OCI-LY7 (cell line): ENCODE results near the gene INTS7. TPM values are rescaled to one million over a fixed set of nuclear protein-coding genes. Genes with fewer than 3 reads are reported as not detected.

ENCODE experiments used
- BruUV-seq: library from RNA; stranded (reverse); fragments of 400-500 nt; replicated peaks from 2 replicates; lab custom pipeline; 2021; lab: Mats Ljungman, UMichigan
- CTCF ChIA-PET: fragments of 300-600 bp; sonication (Branson Sonifier 250); formaldehyde crosslinking; loops from one replicate; lab custom pipeline; 2022; ENCODE audit warnings: antibody characterized with exemption; ENCODE audit not compliant: unreplicated experiment; lab: Charles Lee
- POLR2A ChIA-PET: fragments of 300-600 bp; sonication (Branson Sonifier 250); formaldehyde crosslinking; loops from one replicate; lab custom pipeline; 2022; ENCODE audit warnings: antibody characterized with exemption; lab: Charles Lee
- DNase-seq: peaks from one replicate; pipeline ENCODE4 v3.0.0-alpha.2; 2015; ENCODE audit warnings: low spot score
- H2AFZ ChIP-seq: fragments of 200-600 bp; sonication (generic), shearing (Covaris generic); 2 replicates; pipeline ENCODE4 v1.6.1; 2014; ENCODE audit warnings: mild to moderate bottlenecking, antibody characterized with exemption, low read length, moderate library complexity
- H3K27ac ChIP-seq: fragments of 200-600 bp; sonication (generic); 2 replicates; pipeline ENCODE4 v1.5.1; 2014; ENCODE audit warnings: mixed run types, low read depth, mild to moderate bottlenecking, moderate library complexity, low read length, inconsistent platforms; ENCODE audit not compliant: poor library complexity, severe bottlenecking
- H3K36me3 ChIP-seq: fragments of 200-600 bp; sonication (generic); 2 replicates; pipeline ENCODE4 v1.6.1; 2014; ENCODE audit warnings: mild to moderate bottlenecking, antibody characterized with exemption, low read length, moderate library complexity, mixed read lengths; ENCODE audit not compliant: insufficient read depth
- H3K4me1 ChIP-seq: fragments of 200-600 bp; sonication (generic); 2 replicates; pipeline ENCODE4 v1.5.1; 2014; ENCODE audit warnings: mild to moderate bottlenecking, low read length; ENCODE audit not compliant: insufficient read depth, poor library complexity, severe bottlenecking
- H3K4me2 ChIP-seq: fragments of 200-600 bp; sonication (generic); 2 replicates; pipeline ENCODE4 v1.6.1; 2014; ENCODE audit warnings: mild to moderate bottlenecking, low read length
- H3K4me3 ChIP-seq: fragments of 200-600 bp; sonication (generic); 2 replicates; pipeline ENCODE4 v1.5.1; 2014; ENCODE audit warnings: mild to moderate bottlenecking, low read depth, low read length; ENCODE audit not compliant: poor library complexity, severe bottlenecking
- H3K79me2 ChIP-seq: fragments of 200-600 bp; sonication (generic); 2 replicates; pipeline ENCODE4 v1.6.1; 2016; ENCODE audit warnings: low read depth, mild to moderate bottlenecking, low read length, moderate library complexity, mixed read lengths; ENCODE audit not compliant: insufficient read depth
- H3K9me2 ChIP-seq: fragments of 200-600 bp; sonication (generic); 2 replicates; pipeline ENCODE4 v1.6.1; 2016; ENCODE audit warnings: mild to moderate bottlenecking, low read length, mixed read lengths; ENCODE audit not compliant: insufficient read depth
- H3K9me3 ChIP-seq: fragments of 200-600 bp; sonication (generic); 2 replicates; pipeline ENCODE4 v1.6.1; 2014; ENCODE audit warnings: mild to moderate bottlenecking, mixed run types, low read length, mixed read lengths
- H4K20me1 ChIP-seq: fragments of 200-600 bp; sonication (generic); 2 replicates; pipeline ENCODE4 v1.6.1; 2014; ENCODE audit warnings: mild to moderate bottlenecking, antibody characterized with exemption, low read length, moderate library complexity, mixed read lengths; ENCODE audit not compliant: insufficient read depth
- EZH2phosphoT487 ChIP-seq: fragments of 200-600 bp; sonication (generic); IDR thresholded peaks from 2 replicates; pipeline ENCODE4 v1.6.1; 2018; ENCODE audit warnings: low read depth, borderline replicate concordance, mild to moderate bottlenecking, mixed run types, antibody characterized with exemption, low read length, moderate library complexity, mixed read lengths
- intact Hi-C: fragments of 100-400 bp; cut with micrococcal nuclease; formaldehyde crosslinking; loops from one replicate; pipeline ENCODE4 v1.10.0; 2022; ENCODE audit not compliant: unreplicated experiment
- total RNA-seq, 2 experiments: library from RNA; depleted of rRNA in 1 of 2; stranded (reverse); fragments of >200 nt in 1 of 2; shearing (Covaris generic) in 1 of 2; gene quantifications; 2 replicates each; pipeline ENCODE4 v1.2.3, GENCODE V29; 2014 to 2022
- TF ChIP-seq, protein P1 (sequence below): fragments of 200-600 bp; sonication (generic); conservative IDR thresholded peaks from 2 replicates; pipeline ENCODE4 v1.5.1; 2014; ENCODE audit warnings: mild to moderate bottlenecking, antibody characterized with exemption, low read length, moderate library complexity, mixed read lengths

INTS7 gene
- total RNA-seq, 2 experiments from 2014 or later, result 17.8 to 25.8 TPM

DNA sequence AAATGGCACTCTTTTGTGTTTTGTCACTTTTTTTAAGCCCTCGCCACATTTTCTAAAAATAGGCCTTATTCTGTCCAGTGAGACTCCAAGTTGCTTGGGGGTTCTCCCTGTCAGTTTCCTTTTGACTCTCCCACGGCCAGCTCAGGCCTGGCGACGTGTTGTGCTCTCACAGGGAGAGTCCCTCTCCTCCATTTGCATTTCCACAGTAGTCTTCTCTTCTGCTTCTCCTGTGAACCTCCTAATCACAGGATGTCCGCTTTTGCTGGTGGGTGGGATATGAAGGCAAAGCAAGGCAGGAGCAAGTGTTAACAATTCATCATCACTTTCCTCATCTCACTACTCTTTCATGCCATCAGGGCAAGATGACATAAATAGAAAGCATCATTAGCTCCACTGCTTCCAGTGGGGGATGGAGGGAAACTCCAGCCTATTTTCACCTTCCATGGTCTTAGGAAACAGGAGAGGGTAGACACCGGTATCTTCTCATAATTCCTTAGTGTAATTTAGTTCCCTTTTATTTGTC, 99.8 kb downstream of the INTS7 start:
- DNase-seq, result no peak
- peaks cover 19% of the 10 kb centered on the region for H3K4me1 ChIP-seq
- TF ChIP-seq EZH2phosphoT487, result no peak
- TF ChIP-seq, protein P1, sequence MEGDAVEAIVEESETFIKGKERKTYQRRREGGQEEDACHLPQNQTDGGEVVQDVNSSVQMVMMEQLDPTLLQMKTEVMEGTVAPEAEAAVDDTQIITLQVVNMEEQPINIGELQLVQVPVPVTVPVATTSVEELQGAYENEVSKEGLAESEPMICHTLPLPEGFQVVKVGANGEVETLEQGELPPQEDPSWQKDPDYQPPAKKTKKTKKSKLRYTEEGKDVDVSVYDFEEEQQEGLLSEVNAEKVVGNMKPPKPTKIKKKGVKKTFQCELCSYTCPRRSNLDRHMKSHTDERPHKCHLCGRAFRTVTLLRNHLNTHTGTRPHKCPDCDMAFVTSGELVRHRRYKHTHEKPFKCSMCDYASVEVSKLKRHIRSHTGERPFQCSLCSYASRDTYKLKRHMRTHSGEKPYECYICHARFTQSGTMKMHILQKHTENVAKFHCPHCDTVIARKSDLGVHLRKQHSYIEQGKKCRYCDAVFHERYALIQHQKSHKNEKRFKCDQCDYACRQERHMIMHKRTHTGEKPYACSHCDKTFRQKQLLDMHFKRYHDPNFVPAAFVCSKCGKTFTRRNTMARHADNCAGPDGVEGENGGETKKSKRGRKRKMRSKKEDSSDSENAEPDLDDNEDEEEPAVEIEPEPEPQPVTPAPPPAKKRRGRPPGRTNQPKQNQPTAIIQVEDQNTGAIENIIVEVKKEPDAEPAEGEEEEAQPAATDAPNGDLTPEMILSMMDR, result no peak
- H3K79me2 ChIP-seq, result no peaks in the 10 kb centered on the region
- CTCF ChIA-PET, result no interaction called here
- no peak overlapping the region for H2AFZ ChIP-seq
- no peak overlapping the region for H3K4me2 ChIP-seq
- no peak overlapping the region for H3K4me3 ChIP-seq
- no peak overlapping the region for H3K27ac ChIP-seq
- intact Hi-C loops, result no loop called here
- no peaks in the 10 kb centered on the region for H3K9me3 ChIP-seq
- peaks cover 8% of the 10 kb centered on the region; the same call in 1 of the 2 replicates for H3K36me3 ChIP-seq
- BruUV-seq, result no TSS peak
- POLR2A ChIA-PET, result no interaction called here
- no peaks in the 10 kb centered on the region for H3K9me2 ChIP-seq
- H4K20me1 ChIP-seq, result no peaks in the 10 kb centered on the region

DNA sequence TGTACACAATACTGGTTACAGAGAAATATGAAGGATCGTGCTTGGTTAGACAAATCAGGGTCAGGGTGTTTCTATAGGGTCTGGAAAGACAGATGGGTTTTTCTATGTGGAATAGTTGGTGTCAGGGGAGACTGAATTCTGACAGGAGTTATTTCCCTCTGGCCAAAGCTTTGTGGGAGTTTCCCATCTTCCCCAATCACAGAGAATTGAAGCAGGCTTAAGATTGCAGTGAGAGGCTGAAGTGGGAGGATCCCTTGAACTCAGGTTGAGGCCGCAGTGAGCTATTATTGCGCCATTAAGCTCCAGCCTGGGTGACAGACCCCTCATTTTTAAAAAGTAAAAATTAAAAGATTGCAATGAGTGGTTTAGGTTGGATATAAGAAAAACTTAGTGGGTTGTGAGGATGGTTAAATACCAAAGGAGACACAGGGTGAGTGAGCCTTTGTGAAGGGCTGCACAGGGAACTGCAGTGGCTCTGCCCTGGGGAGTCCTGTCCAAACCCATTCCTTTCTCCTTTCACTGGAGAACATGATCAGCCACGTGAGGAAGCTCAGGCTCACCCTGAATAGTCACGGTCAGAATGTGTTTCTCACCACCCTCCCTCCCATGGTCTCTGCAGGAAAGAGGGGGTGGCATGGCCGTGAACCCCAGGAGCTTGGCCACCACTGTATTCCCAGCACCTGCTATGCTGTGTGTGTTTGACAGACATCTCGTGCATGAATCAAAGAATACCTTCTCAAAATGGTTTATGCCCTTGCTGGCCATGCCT, 101.2 kb downstream of the INTS7 start:
- TF ChIP-seq, protein P1, result no peak
- TF ChIP-seq EZH2phosphoT487, result no peak
- H3K27ac ChIP-seq, result no peak overlapping the region
- no peaks in the 10 kb centered on the region for H3K9me3 ChIP-seq
- intact Hi-C loops, result no loop called here
- no peaks in the 10 kb centered on the region for H4K20me1 ChIP-seq
- DNase-seq, result no peak
- H3K36me3 ChIP-seq, result no peaks in the 10 kb centered on the region
- H3K4me3 ChIP-seq, result no peak overlapping the region
- CTCF ChIA-PET, result no interaction called here
- peaks cover 8% of the 10 kb centered on the region for H3K4me1 ChIP-seq
- H2AFZ ChIP-seq, result no peak overlapping the region
- no peaks in the 10 kb centered on the region for H3K9me2 ChIP-seq
- H3K4me2 ChIP-seq, result no peak overlapping the region
- POLR2A ChIA-PET, result interaction anchor here (0.5 kb wide), 1 partner anchor 740 kb away, joined by 3 read pairs; no protein-coding TSS in a partner anchor
- no TSS peak for BruUV-seq
- no peaks in the 10 kb centered on the region for H3K79me2 ChIP-seq

DNA sequence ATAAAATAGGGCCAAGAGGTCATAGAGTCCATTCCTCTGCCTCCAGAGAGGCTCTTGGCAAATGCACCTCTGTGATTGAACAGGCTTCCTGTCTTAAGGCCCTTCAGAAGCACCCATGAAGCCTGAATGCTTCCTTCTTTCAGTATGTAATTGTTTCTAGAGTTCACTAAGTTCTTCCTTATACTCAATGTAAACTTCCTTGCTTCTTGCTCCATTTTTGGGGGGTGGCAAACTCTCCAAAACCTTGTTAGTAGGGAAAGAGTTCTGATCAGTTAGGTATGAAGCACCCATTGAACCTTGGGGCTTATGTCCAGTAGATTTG, 102.5 kb downstream of the INTS7 start:
- TF ChIP-seq EZH2phosphoT487, result no peak
- CTCF ChIA-PET, result no interaction called here
- POLR2A ChIA-PET, result interaction anchor here (0.6 kb wide), 1 partner anchor 97 kb away, joined by 3 read pairs; no protein-coding TSS in a partner anchor
- Histone ChIP-seq H2AFZ (no peak overlapping the region), H3K27ac (no peak overlapping the region), H3K79me2 (no peaks in the 10 kb centered on the region), H3K9me3 (no peaks in the 10 kb centered on the region), H3K4me3 (no peak overlapping the region), H3K36me3 (no peaks in the 10 kb centered on the region), H3K9me2 (no peaks in the 10 kb centered on the region), H3K4me1 (no peaks in the 10 kb centered on the region), H4K20me1 (no peaks in the 10 kb centered on the region), H3K4me2 (no peak overlapping the region)
- DNase-seq, result no peak
- intact Hi-C loops, result no loop called here
- BruUV-seq, result no TSS peak
